Loucy (cell line): Measurements from ENCODE around the gene OGG1.

Experiments
- H2AFZ ChIP-seq: fragments of 200-600 bp; sonication (generic); 2 replicates; pipeline ENCODE4 v1.6.0; 2016; ENCODE audit warnings: antibody characterized with exemption, mild to moderate bottlenecking, low read length, moderate library complexity
- H3F3A ChIP-seq: fragments of 200-600 bp; 2 replicates; pipeline ENCODE4 v1.6.0; 2016; ENCODE audit warnings: antibody characterized with exemption, low read depth, mild to moderate bottlenecking
- H3K27me3 ChIP-seq: fragments of 200-600 bp; sonication (generic); 2 replicates; pipeline ENCODE4 v1.6.1; 2014; ENCODE audit warnings: low read length, mild to moderate bottlenecking; ENCODE audit not compliant: insufficient read depth, poor library complexity, severe bottlenecking
- H3K36me3 ChIP-seq: fragments of 200-600 bp; sonication (generic); 2 replicates; pipeline ENCODE4 v1.6.1; 2016; ENCODE audit warnings: low read length; ENCODE audit not compliant: insufficient read depth
- H3K4me1 ChIP-seq: fragments of 200-600 bp; sonication (generic); 2 replicates; pipeline ENCODE4 v1.5.1; 2014; ENCODE audit warnings: low read length, mild to moderate bottlenecking; ENCODE audit not compliant: insufficient read depth, poor library complexity, severe bottlenecking
- H3K4me2 ChIP-seq: fragments of 200-600 bp; sonication (generic); 2 replicates; pipeline ENCODE4 v1.6.0; 2014; ENCODE audit warnings: antibody characterized with exemption, low read length, low read depth, mild to moderate bottlenecking; ENCODE audit not compliant: poor library complexity, severe bottlenecking
- H3K4me3 ChIP-seq: fragments of 200-600 bp; sonication (generic); 2 replicates; pipeline ENCODE4 v1.5.1; 2014; ENCODE audit warnings: low read length, mild to moderate bottlenecking, mixed read lengths; ENCODE audit not compliant: poor library complexity, severe bottlenecking
- H3K79me2 ChIP-seq: fragments of 200-600 bp; sonication (generic); 2 replicates; pipeline ENCODE4 v1.6.1; 2014; ENCODE audit warnings: low read length; ENCODE audit not compliant: insufficient read depth
- H3K9ac ChIP-seq: fragments of 200-600 bp; sonication (generic); 2 replicates; pipeline ENCODE4 v1.6.0; 2014; ENCODE audit warnings: mild to moderate bottlenecking, low read depth, low read length, moderate library complexity; ENCODE audit not compliant: poor library complexity, severe bottlenecking
- H3K9me2 ChIP-seq: fragments of 200-600 bp; sonication (generic); replicated peaks from 2 replicates; pipeline ENCODE4 v1.6.1; 2016; ENCODE audit warnings: low read depth, low read length, mixed read lengths
- H3K9me3 ChIP-seq: fragments of 200-600 bp; sonication (generic); 2 replicates; pipeline ENCODE4 v1.6.1; 2014; ENCODE audit warnings: mild to moderate bottlenecking, antibody characterized with exemption, low read length, low read depth; ENCODE audit not compliant: insufficient read depth
- H4K20me1 ChIP-seq: fragments of 200-600 bp; sonication (generic); 2 replicates; pipeline ENCODE4 v1.6.0; 2014; ENCODE audit warnings: antibody characterized with exemption, low read length, mild to moderate bottlenecking; ENCODE audit not compliant: insufficient read depth, poor library complexity, severe bottlenecking
- CTCF ChIP-seq: fragments of 200-600 bp; sonication (generic); conservative IDR thresholded peaks from 2 replicates; pipeline ENCODE4 v1.5.1; 2014; ENCODE audit warnings: mild to moderate bottlenecking, antibody characterized with exemption, low read length
- EZH2phosphoT487 ChIP-seq: fragments of 200-600 bp; IDR thresholded peaks from 2 replicates; pipeline ENCODE4 v1.6.1; 2018; ENCODE audit warnings: antibody characterized with exemption, mild to moderate bottlenecking, moderate library complexity, borderline replicate concordance

Gene OGG1

GRCh38 chr3:9806137-9806536 lies 56.4 kb downstream of the OGG1 start:
- Histone ChIP-seq H3F3A (no peaks in the 10 kb centered on the region; the same call in 1 of the 2 replicates), H2AFZ (no peak overlapping the region), H3K4me1 (no peaks in the 10 kb centered on the region), H3K4me2 (no peak overlapping the region), H3K9ac (no peak overlapping the region), H3K4me3 (no peak overlapping the region), H3K27me3 (no peaks in the 10 kb centered on the region), H3K79me2 (no peaks in the 10 kb centered on the region), H3K9me3 (no peaks in the 10 kb centered on the region), H4K20me1 (no peaks in the 10 kb centered on the region), H3K9me2 (no peaks in the 10 kb centered on the region), H3K36me3 (peaks cover 62% of the 10 kb centered on the region)
- no peak for TF ChIP-seq CTCF
- TF ChIP-seq EZH2phosphoT487, result no peak
